PC-3 (cell line): ENCODE data around the gene U2SURP. TPM values are rescaled to one million over a fixed set of nuclear protein-coding genes. Genes with fewer than 3 reads are reported as not detected.

Source experiments
- ATAC-seq: fragments of 200-7000 bp; cut with Tn5 transposase; 2 replicates; pipeline ENCODE4 v1.9.1; 2020; ENCODE audit warnings: mild to moderate bottlenecking, moderate library complexity
- BruUV-seq: library from RNA; stranded (reverse); fragments of 400-500 nt; replicated peaks from 2 replicates; lab custom pipeline; 2021; lab: Mats Ljungman, UMichigan
- CTCF ChIA-PET: fragments of 300-600 bp; sonication (Branson Sonifier 250); formaldehyde crosslinking; loops from one replicate; lab custom pipeline; 2022; ENCODE audit warnings: antibody characterized with exemption; lab: Charles Lee
- POLR2A ChIA-PET: fragments of 300-600 bp; sonication (Branson Sonifier 250); formaldehyde crosslinking; loops from one replicate; lab custom pipeline; 2022; ENCODE audit warnings: antibody characterized with exemption; ENCODE audit not compliant: unreplicated experiment; lab: Charles Lee
- DNase-seq: peaks from one replicate; pipeline ENCODE4 v3.0.0-alpha.2; 2015
- H2AFZ ChIP-seq: fragments of 300-600 bp; sonication (generic); 2 replicates; pipeline ENCODE4 v1.6.0; 2016; ENCODE audit warnings: antibody characterized with exemption, low read length
- H3F3A ChIP-seq: fragments of 300-600 bp; sonication (generic); one replicate; pipeline ENCODE4 v1.6.0; 2017; ENCODE audit warnings: antibody characterized with exemption, low read length, control low read depth, mild to moderate bottlenecking; ENCODE audit not compliant: unreplicated experiment
- H3K27ac ChIP-seq: fragments of 300-600 bp; sonication (generic); 2 replicates; pipeline ENCODE4 v1.5.1; 2016; ENCODE audit warnings: mild to moderate bottlenecking, low read length
- H3K27me3 ChIP-seq: fragments of 300-600 bp; sonication (generic); 2 replicates; pipeline ENCODE4 v1.6.1; 2016; ENCODE audit warnings: low read length, mixed read lengths
- H3K36me3 ChIP-seq: fragments of 300-600 bp; sonication (generic); 2 replicates; pipeline ENCODE4 v1.6.1; 2016; ENCODE audit warnings: low read depth, mixed run types, low read length, mixed read lengths
- H3K4me1 ChIP-seq: fragments of 300-600 bp; sonication (generic); 2 replicates; pipeline ENCODE4 v1.5.1; 2016; ENCODE audit warnings: low read length; ENCODE audit not compliant: insufficient read depth
- H3K4me2 ChIP-seq: fragments of 300-600 bp; sonication (generic); 2 replicates; pipeline ENCODE4 v1.6.0; 2016; ENCODE audit warnings: low read length
- H3K4me3 ChIP-seq: fragments of 300-600 bp; sonication (generic); 2 replicates; pipeline ENCODE4 v1.5.1; 2016; ENCODE audit warnings: mild to moderate bottlenecking, low read length, mixed read lengths
- H3K79me2 ChIP-seq: fragments of 300-600 bp; sonication (generic); 2 replicates; pipeline ENCODE4 v1.6.1; 2017; ENCODE audit warnings: low read length, mixed read lengths
- H3K9ac ChIP-seq: fragments of 300-600 bp; sonication (generic); 2 replicates; pipeline ENCODE4 v1.6.0; 2016; ENCODE audit warnings: mild to moderate bottlenecking, low read length
- H3K9me2 ChIP-seq: fragments of 300-600 bp; sonication (generic); replicated peaks from 2 replicates; pipeline ENCODE4 v1.6.1; 2016; ENCODE audit warnings: mixed run types, low read length, mixed read lengths
- H3K9me3 ChIP-seq: fragments of 300-600 bp; sonication (generic); 2 replicates; pipeline ENCODE4 v1.6.1; 2016; ENCODE audit warnings: low read length, mixed read lengths
- H4K20me1 ChIP-seq: fragments of 300-600 bp; sonication (generic); 2 replicates; pipeline ENCODE4 v1.6.1; 2016; ENCODE audit warnings: low read length, mixed read lengths
- CTCF ChIP-seq: fragments of 300-600 bp; sonication (generic); conservative IDR thresholded peaks from 2 replicates; pipeline ENCODE4 v1.5.1; 2017; ENCODE audit warnings: antibody characterized with exemption, low read depth, mild to moderate bottlenecking, low read length
- EZH2 ChIP-seq: fragments of 300-600 bp; sonication (generic); IDR thresholded peaks from one replicate; pipeline ENCODE4 v1.6.1; 2017; ENCODE audit warnings: antibody characterized with exemption, mild to moderate bottlenecking, low read length; ENCODE audit not compliant: unreplicated experiment
- EZH2phosphoT487 ChIP-seq: fragments of 300-600 bp; sonication (generic); IDR thresholded peaks from 2 replicates; pipeline ENCODE4 v1.6.1; 2018; ENCODE audit warnings: mild to moderate bottlenecking, antibody characterized with exemption, low read length, borderline replicate concordance
- intact Hi-C: fragments of 100-400 bp; cut with micrococcal nuclease; formaldehyde crosslinking; loops from 2 replicates; pipeline ENCODE4 v1.9.0; 2023
- total RNA-seq: library from RNA; depleted of rRNA; stranded (reverse); fragments of >200 nt; gene quantifications from 2 replicates; pipeline ENCODE4 v1.2.3, GENCODE V29; 2014; rRNA removed

U2SURP gene
- total RNA-seq, 1 experiment from 2014 or later, result 81.1 TPM

- Histone ChIP-seq H3K9me2 (no peaks in the 10 kb centered on the region), H3K79me2 (no peaks in the 10 kb centered on the region), H3K36me3 (no peaks in the 10 kb centered on the region), H3K4me1 (no peaks in the 10 kb centered on the region), H3K27ac (no peak overlapping the region), H4K20me1 (no peaks in the 10 kb centered on the region), H3K4me3 (no peak overlapping the region), H3K9ac (no peak overlapping the region), H3F3A (no peaks in the 10 kb centered on the region), H3K4me2 (no peak overlapping the region), H3K27me3 (no peaks in the 10 kb centered on the region), H3K9me3 (no peaks in the 10 kb centered on the region), H2AFZ (no peak overlapping the region)
- no TSS peak for BruUV-seq
- ATAC-seq (no peak), DNase-seq (no peak)
- TF ChIP-seq EZH2 (no peak), EZH2phosphoT487 (no peak), CTCF (no peak)
- ChIA-PET CTCF (no interaction called here), POLR2A (no interaction called here)
- intact Hi-C loops, result no loop called here
Observed at GRCh38 chr3:143103652-143104051, 102.3 kb downstream of the U2SURP start.

DNA sequence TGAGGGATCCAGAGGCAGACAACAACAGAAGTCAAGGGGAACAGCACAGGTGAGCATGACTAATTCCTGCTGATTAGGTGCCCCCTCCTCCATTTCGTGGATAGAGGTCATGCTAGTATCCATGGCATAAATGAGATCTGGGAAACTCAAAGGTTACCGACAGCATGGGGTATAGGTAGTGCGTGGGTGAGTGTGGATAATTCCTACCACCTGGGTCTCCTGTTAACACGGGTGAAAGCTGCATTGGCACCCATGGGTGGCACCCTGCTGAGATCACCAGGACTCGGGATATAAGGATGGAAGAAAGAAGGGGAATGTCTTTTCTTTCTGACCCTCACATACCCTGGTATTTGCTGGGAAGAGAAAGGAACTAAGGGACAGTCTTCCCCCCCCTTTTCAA lies 103.8 kb downstream of the U2SURP start:
- ATAC-seq (no peak), DNase-seq (no peak)
- intact Hi-C loops, result no loop called here
- H3K9me2 ChIP-seq, result no peaks in the 10 kb centered on the region
- H3K36me3 ChIP-seq, result no peaks in the 10 kb centered on the region
- H2AFZ ChIP-seq, result no peak overlapping the region
- H3K4me3 ChIP-seq, result no peak overlapping the region
- TF ChIP-seq EZH2phosphoT487, result no peak
- TF ChIP-seq EZH2, result no peak
- TF ChIP-seq CTCF, result no peak
- no peaks in the 10 kb centered on the region for H3K27me3 ChIP-seq
- H3K4me1 ChIP-seq, result no peaks in the 10 kb centered on the region
- ChIA-PET POLR2A (no interaction called here), CTCF (no interaction called here)
- no peaks in the 10 kb centered on the region for H3K79me2 ChIP-seq
- no peak overlapping the region for H3K27ac ChIP-seq
- no peaks in the 10 kb centered on the region for H3K9me3 ChIP-seq
- H4K20me1 ChIP-seq, result no peaks in the 10 kb centered on the region
- H3F3A ChIP-seq, result no peaks in the 10 kb centered on the region
- H3K4me2 ChIP-seq, result no peak overlapping the region
- no TSS peak for BruUV-seq
- H3K9ac ChIP-seq, result no peak overlapping the region

DNA sequence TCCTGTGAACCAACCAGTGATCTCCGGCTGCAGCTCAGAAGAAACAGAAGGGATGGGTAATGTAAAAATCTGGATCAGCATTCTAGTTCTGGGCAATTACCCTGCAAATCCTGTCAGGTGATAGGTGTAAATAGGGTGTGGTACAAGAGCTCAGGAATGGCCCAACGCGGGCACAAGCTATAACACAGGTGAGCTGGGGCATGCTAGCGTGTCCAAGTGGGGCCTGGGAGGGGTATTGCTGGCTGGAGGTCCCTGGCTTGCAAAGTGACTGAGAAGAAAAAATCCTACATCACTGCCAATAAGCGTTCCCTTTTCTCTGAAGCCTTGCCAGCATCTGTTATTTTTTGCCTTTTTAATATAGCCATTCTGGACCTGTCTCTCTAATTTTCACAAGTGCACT lies 108.5 kb downstream of the U2SURP start:
- H3K36me3 ChIP-seq, result no peaks in the 10 kb centered on the region
- CTCF ChIA-PET, result no interaction called here

More for the DNA sequence above, 108.5 kb downstream of the U2SURP start:
- no peaks in the 10 kb centered on the region for H3K4me1 ChIP-seq
- no peaks in the 10 kb centered on the region for H3F3A ChIP-seq
- H3K27ac ChIP-seq, result no peak overlapping the region
- H3K27me3 ChIP-seq, result no peaks in the 10 kb centered on the region
- H3K4me3 ChIP-seq, result no peak overlapping the region
- BruUV-seq, result no TSS peak
- POLR2A ChIA-PET, result no interaction called here
- TF ChIP-seq EZH2 (no peak), CTCF (no peak), EZH2phosphoT487 (no peak)
- H3K9me2 ChIP-seq, result no peaks in the 10 kb centered on the region
- DNase-seq (no peak), ATAC-seq (no peak)
- H3K4me2 ChIP-seq, result no peak overlapping the region
- no peaks in the 10 kb centered on the region for H4K20me1 ChIP-seq
- H3K9me3 ChIP-seq, result no peaks in the 10 kb centered on the region
- H2AFZ ChIP-seq, result no peak overlapping the region
- no peaks in the 10 kb centered on the region for H3K79me2 ChIP-seq
- intact Hi-C loops, result no loop called here
- no peak overlapping the region for H3K9ac ChIP-seq

Other genes starting within 250 kb of the U2SURP start
- gene PCOLCE2, start 112.5 kb upstream of the U2SURP start, total RNA-seq, result 17.3 and 23.9 TPM in 2 replicates
- 0.12 TPM in 1 of 2 replicates, not detected in the other for gene PAQR9, start 37.9 kb upstream of the U2SURP start, total RNA-seq
- gene CHST2, start 118.2 kb downstream of the U2SURP start, total RNA-seq, result 6.7 and 7.3 TPM in 2 replicates